ENCODE measurements around the gene SATL1. TPM values are rescaled to one million over a fixed set of nuclear protein-coding genes. Genes with fewer than 3 reads are reported as not detected.
"Not testable (repeated sequence)": the region's sequence is repeated elsewhere in the genome, so short reads cannot be mapped to it uniquely, and the experiment has no call there.

Gene SATL1
- total RNA-seq, 4 donors from 2014 or later, result not detected

DNA sequence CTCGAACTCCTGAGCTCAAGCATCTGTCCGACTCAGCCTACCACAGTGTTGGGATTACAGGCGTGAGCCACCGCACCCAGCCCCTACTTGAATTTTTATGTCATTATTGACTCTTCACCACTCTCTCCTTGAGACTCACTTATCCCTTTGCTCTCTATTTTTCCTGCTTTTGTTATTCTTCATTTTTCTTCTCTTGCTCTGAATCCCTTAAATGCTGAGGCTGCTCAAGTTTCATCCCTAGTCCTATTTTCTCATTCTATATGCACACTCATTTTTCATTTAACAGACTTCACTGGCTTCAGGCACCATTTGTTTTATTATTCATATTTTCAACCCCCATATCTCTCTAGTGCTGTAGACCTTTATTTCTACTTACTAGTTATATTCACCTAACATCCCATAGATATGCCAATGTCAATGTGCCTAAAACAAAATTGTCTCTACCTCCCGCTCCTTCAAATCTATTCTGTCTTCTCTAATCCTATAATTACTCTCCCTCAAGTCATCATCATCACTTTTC is 154.2 kb downstream of the SATL1 start:
- Histone ChIP-seq H3K27ac (no peak overlapping the region), H3K4me1 (no peaks in the 10 kb centered on the region), H3K9me3 (no peaks in the 10 kb centered on the region), H3K36me3 (peaks cover 0 to 33% of the 10 kb centered on the region in 2 donors), H3K27me3 (no peaks in the 10 kb centered on the region), H3K4me3 (no peak overlapping the region)
- TF ChIP-seq POLR2AphosphoS5 (IDR thresholded peaks at IDR 0.05) (no peak), POLR2A (IDR thresholded peaks at IDR 0.05) (no peak), EP300 (IDR thresholded peaks at IDR 0.05) (no peak)
- TF ChIP-seq, protein P1, sequence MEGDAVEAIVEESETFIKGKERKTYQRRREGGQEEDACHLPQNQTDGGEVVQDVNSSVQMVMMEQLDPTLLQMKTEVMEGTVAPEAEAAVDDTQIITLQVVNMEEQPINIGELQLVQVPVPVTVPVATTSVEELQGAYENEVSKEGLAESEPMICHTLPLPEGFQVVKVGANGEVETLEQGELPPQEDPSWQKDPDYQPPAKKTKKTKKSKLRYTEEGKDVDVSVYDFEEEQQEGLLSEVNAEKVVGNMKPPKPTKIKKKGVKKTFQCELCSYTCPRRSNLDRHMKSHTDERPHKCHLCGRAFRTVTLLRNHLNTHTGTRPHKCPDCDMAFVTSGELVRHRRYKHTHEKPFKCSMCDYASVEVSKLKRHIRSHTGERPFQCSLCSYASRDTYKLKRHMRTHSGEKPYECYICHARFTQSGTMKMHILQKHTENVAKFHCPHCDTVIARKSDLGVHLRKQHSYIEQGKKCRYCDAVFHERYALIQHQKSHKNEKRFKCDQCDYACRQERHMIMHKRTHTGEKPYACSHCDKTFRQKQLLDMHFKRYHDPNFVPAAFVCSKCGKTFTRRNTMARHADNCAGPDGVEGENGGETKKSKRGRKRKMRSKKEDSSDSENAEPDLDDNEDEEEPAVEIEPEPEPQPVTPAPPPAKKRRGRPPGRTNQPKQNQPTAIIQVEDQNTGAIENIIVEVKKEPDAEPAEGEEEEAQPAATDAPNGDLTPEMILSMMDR (IDR thresholded peaks at IDR 0.05), result no peak
- no peak for ATAC-seq
- WGBS, 2 donors (ENCODE audit: low coverage in 1 of 2), result 71 to 100% methylated on average over 4 to 5 of the region's 5 CpGs

DNA sequence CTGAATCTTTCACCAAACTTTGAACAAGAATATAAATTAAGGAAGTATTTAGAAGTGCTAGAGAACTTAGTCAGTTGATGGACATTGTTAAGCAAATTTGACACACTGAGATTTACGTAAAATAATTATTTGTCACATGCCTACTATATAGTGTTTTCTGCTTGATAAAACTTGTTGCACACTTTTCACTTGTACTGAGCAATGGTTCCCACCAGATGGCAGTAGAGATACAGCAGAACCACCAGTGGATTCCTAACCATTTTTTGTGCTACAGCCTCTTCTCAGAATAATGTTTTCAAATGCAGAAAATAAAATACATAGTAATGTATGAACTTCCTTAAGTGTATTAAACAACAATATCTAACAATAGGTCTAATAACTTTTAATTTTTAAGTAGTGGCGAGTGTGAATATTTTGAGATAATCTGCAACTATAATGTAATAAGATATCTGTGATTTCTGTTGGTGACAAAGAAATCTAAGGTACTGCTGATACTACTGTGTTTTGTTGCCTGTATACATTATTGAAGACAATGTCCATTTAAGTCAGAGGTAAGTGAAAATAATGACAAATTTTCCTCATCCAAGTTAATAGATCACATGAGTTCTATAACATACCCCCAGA is 158.7 kb downstream of the SATL1 start:
- WGBS, 2 donors (ENCODE audit: low coverage in 1 of 2), result 34 to 55% methylated on average over 2 of the region's 2 CpGs
- no peak for TF ChIP-seq EP300 (IDR thresholded peaks at IDR 0.05)
- no peak for TF ChIP-seq POLR2AphosphoS5 (IDR thresholded peaks at IDR 0.05)
- no peak for TF ChIP-seq POLR2A (IDR thresholded peaks at IDR 0.05)
- TF ChIP-seq, protein P1 (IDR thresholded peaks at IDR 0.05), result peak; percentile 40 to 76 (median 42)
- no peak for ATAC-seq

DNA sequence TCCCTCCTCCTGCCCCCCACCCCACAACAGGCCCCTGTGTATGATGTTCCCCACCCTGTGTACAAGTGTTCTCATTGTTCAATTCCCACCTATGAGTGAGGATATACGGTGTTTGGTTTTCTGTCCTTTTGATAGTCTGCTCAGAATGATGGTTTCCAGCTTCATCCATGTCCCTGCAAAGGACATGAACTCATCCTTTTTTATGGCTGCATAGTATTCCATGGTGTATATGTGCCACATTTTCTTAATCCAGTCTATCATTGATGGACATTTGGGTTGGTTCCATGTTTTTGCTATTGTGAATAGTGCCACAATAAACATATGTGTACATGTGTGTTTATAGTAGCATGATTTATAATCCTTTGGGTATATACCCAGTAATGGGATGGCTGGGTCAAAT is 166.3 kb downstream of the SATL1 start:
- not testable (repeated sequence) for H3K9me3 ChIP-seq, H3K27me3 ChIP-seq, ATAC-seq, H3K4me1 ChIP-seq, H3K27ac ChIP-seq, H3K4me3 ChIP-seq
- peaks cover 0 to 15% of the 10 kb centered on the region in 2 donors for H3K36me3 ChIP-seq
- WGBS, 2 donors (ENCODE audit: low coverage in 1 of 2), result no CpG with 5 or more reads among the region's 1 CpG

More for the DNA sequence above, 158.7 kb downstream of the SATL1 start:
- H3K4me3 ChIP-seq, result no peak overlapping the region
- no peaks in the 10 kb centered on the region for H3K27me3 ChIP-seq
- peaks cover 0 to 18% of the 10 kb centered on the region in 2 donors for H3K36me3 ChIP-seq
- no peaks in the 10 kb centered on the region for H3K9me3 ChIP-seq
- H3K27ac ChIP-seq, result no peak overlapping the region
- H3K4me1 ChIP-seq, result no peaks in the 10 kb centered on the region

DNA sequence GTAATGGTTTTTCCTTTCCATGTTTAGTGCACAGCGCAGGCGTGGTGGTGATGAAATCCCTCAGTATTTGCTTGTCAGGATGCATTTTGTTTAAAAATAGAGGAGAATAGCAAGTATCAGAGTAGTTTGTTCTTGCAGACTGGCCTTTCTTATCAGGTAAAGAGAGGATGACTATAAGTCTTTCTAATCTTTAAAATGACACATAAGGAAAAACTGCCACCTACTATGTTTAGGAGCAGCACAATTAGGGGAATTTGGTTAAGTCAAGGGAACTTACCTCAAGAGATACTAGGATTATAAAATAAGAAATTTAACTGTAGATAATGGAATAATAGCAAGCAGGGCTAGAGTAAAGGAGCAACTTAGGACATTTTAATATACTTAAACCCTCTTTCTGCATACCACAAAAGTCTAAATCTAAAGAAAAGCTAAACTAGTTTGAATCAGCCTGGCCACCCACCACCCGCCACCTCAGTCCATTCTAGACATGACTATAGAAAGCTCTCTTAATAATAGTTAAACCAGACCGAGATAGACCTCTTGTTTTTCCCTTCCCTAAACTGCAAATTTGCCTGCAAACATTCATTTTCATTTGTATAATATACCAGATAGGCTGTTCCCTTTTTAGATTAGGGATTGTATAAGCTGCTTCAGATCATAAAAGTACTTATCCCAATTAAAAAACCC is 177.9 kb downstream of the SATL1 start:
- no peak overlapping the region for H3K27ac ChIP-seq
- no peaks in the 10 kb centered on the region for H3K27me3 ChIP-seq
- H3K36me3 ChIP-seq, result peaks cover 0 to 11% of the 10 kb centered on the region in 2 donors
- no peak overlapping the region for H3K4me3 ChIP-seq
- H3K4me1 ChIP-seq, result no peaks in the 10 kb centered on the region
- WGBS, 2 donors (ENCODE audit: low coverage in 1 of 2), result 48 to 67% methylated on average over 3 to 4 of the region's 4 CpGs
- no peak for ATAC-seq
- H3K9me3 ChIP-seq, result no peaks in the 10 kb centered on the region
- TF ChIP-seq EP300 (IDR thresholded peaks at IDR 0.05) (no peak), POLR2AphosphoS5 (IDR thresholded peaks at IDR 0.05) (no peak)

DNA sequence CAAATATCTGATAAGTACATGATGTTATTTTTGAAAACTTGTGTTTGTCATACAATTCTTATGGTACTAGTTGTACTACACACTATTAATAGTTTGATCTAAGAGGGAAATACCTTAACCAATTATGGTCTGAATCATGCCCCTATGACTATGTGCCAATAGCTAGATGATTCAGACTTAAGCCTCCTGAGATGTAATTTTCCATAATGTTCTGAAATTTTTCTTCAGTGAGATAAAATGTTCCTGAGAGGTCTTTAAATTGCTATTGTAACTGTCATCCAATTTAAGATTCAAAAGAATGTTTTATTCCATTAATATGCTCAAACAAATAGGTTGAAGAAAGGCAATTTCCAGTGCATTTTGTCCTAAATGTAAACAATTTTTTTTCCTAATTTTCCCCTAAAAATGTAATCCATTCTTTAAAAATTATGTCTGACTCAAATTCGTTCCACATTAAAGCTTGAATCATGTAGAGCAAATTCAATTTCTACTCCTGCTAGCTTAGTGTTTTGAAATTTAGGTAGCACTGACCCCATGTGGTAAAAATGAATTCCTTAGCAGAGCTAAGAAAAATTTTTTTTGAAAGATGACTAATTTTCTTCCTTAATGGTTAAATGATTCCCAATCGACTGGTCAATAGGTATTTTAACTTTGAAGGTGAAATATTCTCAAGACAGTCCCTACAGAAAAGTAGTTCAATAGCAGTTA is 190.8 kb downstream of the SATL1 start:
- Histone ChIP-seq H3K9me3 (no peaks in the 10 kb centered on the region), H3K36me3 (no peaks in the 10 kb centered on the region), H3K27ac (peak overlapping the region in 3 of 4 donors; percentile 38 to 63 (median 58)), H3K4me1 (peaks cover 0 to 7% (median 0%) of the 10 kb centered on the region in 3 donors), H3K4me3 (no peak overlapping the region), H3K27me3 (no peaks in the 10 kb centered on the region)
- ATAC-seq, result peak; percentile 48
- TF ChIP-seq POLR2AphosphoS5 (IDR thresholded peaks at IDR 0.05) (peak; percentile 39), POLR2A (IDR thresholded peaks at IDR 0.05) (no peak)
- TF ChIP-seq, protein P1 (IDR thresholded peaks at IDR 0.05), result peak; percentile 19 to 53 (median 24)
- WGBS, 2 donors (ENCODE audit: low coverage in 1 of 2), result 7 to 23% methylated on average over 2 of the region's 2 CpGs

Data from gastroesophageal sphincter (tissue), 4 donors.